ENCODE results near the gene MTHFD2L.
A peak's percentile ranks its signal among the peaks of the same experiment; 100 is the strongest.
"Not testable (repeated sequence)": the region's sequence is repeated elsewhere in the genome, so short reads cannot be mapped to it uniquely, and the experiment has no call there.

MTHFD2L gene

GRCh38 chr4:74174941-74175340 lies 17.0 kb downstream of the MTHFD2L start:
- no peak overlapping the region for H3K4me3 ChIP-seq
- H3K27ac ChIP-seq = no peak overlapping the region

GRCh38 chr4:74175379-74175778 lies 17.5 kb downstream of the MTHFD2L start:
- Histone ChIP-seq H3K27ac (no peak overlapping the region), H3K4me3 (no peak overlapping the region)

- no peak overlapping the region for H3K4me3 ChIP-seq
- H3K27ac ChIP-seq = no peak overlapping the region
Measured at GRCh38 chr4:74178798-74179197, 20.9 kb downstream of the MTHFD2L start.

GRCh38 chr4:74181219-74181618 lies 23.3 kb downstream of the MTHFD2L start:
- no peak overlapping the region for H3K4me3 ChIP-seq
- H3K27ac ChIP-seq = no peak overlapping the region

- H3K27ac ChIP-seq = no peak overlapping the region
Measured at GRCh38 chr4:74188912-74189311, 31.0 kb downstream of the MTHFD2L start.

GRCh38 chr4:74189331-74190043 lies 31.6 kb downstream of the MTHFD2L start:
- no peak overlapping the region for H3K4me3 ChIP-seq
- no peak overlapping the region for H3K27ac ChIP-seq

More at GRCh38 chr4:74188912-74189311, 31.0 kb downstream of the MTHFD2L start:
- H3K4me3 ChIP-seq = no peak overlapping the region

GRCh38 chr4:74190332-74190731 lies 32.4 kb downstream of the MTHFD2L start:
- Histone ChIP-seq H3K27ac (no peak overlapping the region), H3K4me3 (no peak overlapping the region)

- Histone ChIP-seq H3K4me3 (no peak overlapping the region), H3K27ac (no peak overlapping the region)
Measured at GRCh38 chr4:74190919-74191397, 33.0 kb downstream of the MTHFD2L start.

GRCh38 chr4:74197080-74197479 lies 39.2 kb downstream of the MTHFD2L start:
- Histone ChIP-seq H3K27ac (no peak overlapping the region), H3K4me3 (no peak overlapping the region)

- Histone ChIP-seq H3K4me3 (no peak overlapping the region), H3K27ac (no peak overlapping the region)
Measured at GRCh38 chr4:74202062-74202586, 44.2 kb downstream of the MTHFD2L start.

GRCh38 chr4:74203467-74203866 lies 45.5 kb downstream of the MTHFD2L start:
- no peak overlapping the region for H3K27ac ChIP-seq
- no peak overlapping the region for H3K4me3 ChIP-seq

- H3K4me3 ChIP-seq = no peak overlapping the region
- no peak overlapping the region for H3K27ac ChIP-seq
Measured at GRCh38 chr4:74205046-74205445, 47.1 kb downstream of the MTHFD2L start.

GRCh38 chr4:74205559-74205958 lies 47.6 kb downstream of the MTHFD2L start:
- H3K27ac ChIP-seq = peak overlapping the region in 6 of 21 experiments; percentile 29 to 73 (median 50)
- no peak overlapping the region for H3K4me3 ChIP-seq

GRCh38 chr4:74206088-74206825 lies 48.3 kb downstream of the MTHFD2L start:
- Histone ChIP-seq H3K27ac (peak overlapping the region in 12 of 21 experiments; percentile 7 to 73 (median 47)), H3K4me3 (no peak overlapping the region)

- not testable (repeated sequence) for H3K27ac ChIP-seq, H3K4me3 ChIP-seq
Measured at GRCh38 chr4:74214457-74215159, 56.7 kb downstream of the MTHFD2L start.

GRCh38 chr4:74215236-74215635 lies 57.3 kb downstream of the MTHFD2L start:
- H3K27ac ChIP-seq, H3K4me3 ChIP-seq: not testable (repeated sequence)

GRCh38 chr4:74217365-74217764 lies 59.4 kb downstream of the MTHFD2L start:
- Histone ChIP-seq H3K27ac (no peak overlapping the region), H3K4me3 (no peak overlapping the region)

GRCh38 chr4:74218201-74218600 lies 60.3 kb downstream of the MTHFD2L start:
- H3K27ac ChIP-seq = no peak overlapping the region

GRCh38 chr4:74219240-74219639 lies 61.3 kb downstream of the MTHFD2L start:
- no peak overlapping the region for H3K27ac ChIP-seq
- no peak overlapping the region for H3K4me3 ChIP-seq

More at GRCh38 chr4:74218201-74218600, 60.3 kb downstream of the MTHFD2L start:
- H3K4me3 ChIP-seq = no peak overlapping the region

- no peak overlapping the region for H3K4me3 ChIP-seq
- no peak overlapping the region for H3K27ac ChIP-seq
Measured at GRCh38 chr4:74223098-74223497, 65.2 kb downstream of the MTHFD2L start.
